CD4-positive, alpha-beta T cell (primary cell): ENCODE results near the gene XPNPEP3. TPM values are rescaled to one million over a fixed set of nuclear protein-coding genes. Genes with fewer than 3 reads are reported as not detected.

Experiments
- ATAC-seq: fragments of 200-7000 bp; cut with Tn5 transposase; one replicate; pipeline ENCODE4 v1.10.0; 2022; ENCODE audit warnings: mild to moderate bottlenecking; ENCODE audit not compliant: poor library complexity
- CTCF ChIA-PET: fragments of 350-600 bp; sonication (Branson Sonifier 250); formaldehyde crosslinking; loops from one replicate; lab custom pipeline; 2021; ENCODE audit warnings: antibody characterized with exemption, inconsistent platforms; lab: Charles Lee
- POLR2A ChIA-PET: fragments of 350-600 bp; sonication (Branson Sonifier 250); formaldehyde crosslinking; loops from one replicate; lab custom pipeline; 2021; ENCODE audit warnings: antibody characterized with exemption, inconsistent platforms; lab: Charles Lee
- DNase-seq, 14 experiments: peaks; one replicate each; pipeline ENCODE4 v3.0.0-alpha.2; 2013 to 2020; ENCODE audit warnings: mixed read lengths in 2 of 14
- H3K27ac ChIP-seq, 2 donors: one replicate each; pipeline versions ENCODE4 v1.5.1 to v1.7.0; 2013; ENCODE audit warnings: low read length in 2 of 2, low read depth in 1 of 2, mild to moderate bottlenecking in 1 of 2
- H3K27me3 ChIP-seq, 2 experiments: 1 replicate in 1 of 2; 2 replicates in 1 of 2; pipeline versions ENCODE4 v1.6.1 to v1.7.0; 2013; ENCODE audit warnings: low read length in 2 of 2, control low read depth in 1 of 2, mild to moderate bottlenecking in 1 of 2, moderate library complexity in 1 of 2; ENCODE audit not compliant: insufficient read depth in 2 of 2, control insufficient read depth in 1 of 2
- H3K36me3 ChIP-seq: one replicate; pipeline ENCODE4 v1.6.1; 2013; ENCODE audit warnings: low read length, control low read depth; ENCODE audit not compliant: insufficient read depth
- H3K4me1 ChIP-seq: one replicate; pipeline ENCODE4 v1.6.1; 2013; ENCODE audit warnings: low read length, control low read depth; ENCODE audit not compliant: insufficient read depth
- H3K4me3 ChIP-seq: one replicate; pipeline ENCODE4 v1.5.1; 2013; ENCODE audit warnings: mild to moderate bottlenecking, low read length, moderate library complexity
- H3K9me3 ChIP-seq, 2 experiments: 1 replicate in 1 of 2; 2 replicates in 1 of 2; pipeline versions ENCODE4 v1.6.1 to v1.7.0; 2013; ENCODE audit warnings: low read length in 2 of 2, mild to moderate bottlenecking in 2 of 2, control low read depth in 1 of 2, moderate library complexity in 1 of 2; ENCODE audit not compliant: control insufficient read depth in 1 of 2, insufficient read depth in 1 of 2
- H3K27ac Mint-ChIP-seq: one replicate; pipeline ENCODE4 v1.8.0; 2020; ENCODE audit warnings: mixed read lengths
- H3K27me3 Mint-ChIP-seq: one replicate; pipeline ENCODE4 v1.8.0; 2021; ENCODE audit warnings: mixed read lengths
- H3K36me3 Mint-ChIP-seq: one replicate; pipeline ENCODE4 v1.8.0; 2021; ENCODE audit warnings: low read depth, mixed read lengths
- H3K4me1 Mint-ChIP-seq: one replicate; pipeline ENCODE4 v1.8.0; 2021; ENCODE audit warnings: low read depth, mixed read lengths
- H3K4me3 Mint-ChIP-seq: one replicate; pipeline ENCODE4 v1.8.0; 2020; ENCODE audit warnings: mild to moderate bottlenecking, mixed read lengths
- H3K9me3 Mint-ChIP-seq: one replicate; pipeline ENCODE4 v1.8.0; 2020; ENCODE audit warnings: mixed read lengths
- CTCF ChIP-seq: fragments of 200-600 bp; IDR thresholded peaks from one replicate; pipeline ENCODE4 v1.8.0; 2022; ENCODE audit warnings: antibody characterized with exemption, mild to moderate bottlenecking
- intact Hi-C, 2 experiments: fragments of 100-400 bp; cut with DNase I in 1 of 2; cut with micrococcal nuclease in 1 of 2; formaldehyde crosslinking; loops; one replicate each; pipeline versions ENCODE4 v1.15.1 to v1.9.0; 2023 to 2025; cut with DNase I, micrococcal nuclease
- total RNA-seq, 174 experiments: library from RNA in 2 of 174; stranded (reverse) in 2 of 174; gene quantifications; one replicate each; pipeline ENCODE4 v1.2.3 and lab custom pipeline; 2021 to 2026

The XPNPEP3 gene
- total RNA-seq, 2 experiments from 2014 or later: 16.3 to 17.9 TPM

GRCh38 chr22:40922484-40923303 is 65.7 kb downstream of the XPNPEP3 start:
- no peaks in the 10 kb centered on the region for H3K9me3 Mint-ChIP-seq
- H3K27me3 Mint-ChIP-seq: no peaks in the 10 kb centered on the region
- H3K4me3 ChIP-seq: no peak overlapping the region
- peaks cover 3% of the 10 kb centered on the region for H3K4me1 ChIP-seq
- intact Hi-C loops: loop anchor here (1.0 to 10.0 kb wide), 7 partner anchors 28 to 602 kb away; partner anchors contain the start of gene RBX1 (in 2 of the 2)
- H3K4me1 Mint-ChIP-seq: peaks cover 5% of the 10 kb centered on the region
- ATAC-seq (peak; percentile 98), DNase-seq (peak in 6 of 14 experiments; percentile 1 to 84 (median 46))
- peak; percentile 78 for TF ChIP-seq CTCF
- ChIA-PET POLR2A (interaction anchor here (0.6 to 2.8 kb wide), 15 partner anchors 14 to 364 kb away, joined by 3 to 39 read pairs (median 6); partner anchors contain the start of genes EP300, RANGAP1 and RBX1), CTCF (interaction anchor here (0.6 to 3.9 kb wide), 24 partner anchors 9 to 660 kb away, joined by 3 to 49 read pairs (median 4); partner anchors contain the start of genes EP300, RBX1, ST13 and XPNPEP3)
- H3K4me3 Mint-ChIP-seq: peak overlapping the region; percentile 0
- H3K27ac ChIP-seq: no peak overlapping the region
- H3K36me3 ChIP-seq: peaks cover 35% of the 10 kb centered on the region
- no peaks in the 10 kb centered on the region for H3K9me3 ChIP-seq
- H3K27me3 ChIP-seq: no peaks in the 10 kb centered on the region
- peaks cover 48% of the 10 kb centered on the region for H3K36me3 Mint-ChIP-seq
- no peak overlapping the region for H3K27ac Mint-ChIP-seq

GRCh38 chr22:40928657-40929056 is 71.7 kb downstream of the XPNPEP3 start:
- no peak overlapping the region for H3K27ac Mint-ChIP-seq
- ChIA-PET CTCF (interaction anchor here (0.6 to 0.7 kb wide), 3 partner anchors 101 to 309 kb away, joined by 3 to 4 read pairs (median 3); no protein-coding TSS in a partner anchor), POLR2A (interaction anchor here (0.7 to 1.7 kb wide), 3 partner anchors 23 to 358 kb away, joined by 3 to 5 read pairs (median 4); partner anchors contain the start of genes EP300 and RANGAP1)
- H3K27me3 Mint-ChIP-seq: no peaks in the 10 kb centered on the region
- ATAC-seq: no peak
- H3K36me3 Mint-ChIP-seq: peaks cover 62% of the 10 kb centered on the region
- no peak for TF ChIP-seq CTCF
- no peak overlapping the region for H3K4me3 Mint-ChIP-seq
- Histone ChIP-seq H3K27ac (no peak overlapping the region), H3K9me3 (no peaks in the 10 kb centered on the region), H3K4me3 (no peak overlapping the region), H3K27me3 (no peaks in the 10 kb centered on the region), H3K36me3 (peaks cover 41% of the 10 kb centered on the region), H3K4me1 (no peaks in the 10 kb centered on the region)
- no peaks in the 10 kb centered on the region for H3K4me1 Mint-ChIP-seq
- no peaks in the 10 kb centered on the region for H3K9me3 Mint-ChIP-seq
- DNase-seq: no peak
- intact Hi-C loops: loop anchor here (10.0 kb wide), 2 partner anchors 576 to 596 kb away; no protein-coding TSS in a partner anchor

- TF ChIP-seq CTCF: no peak
- POLR2A ChIA-PET: no interaction called here
- Histone ChIP-seq H3K36me3 (peaks cover 9% of the 10 kb centered on the region), H3K4me1 (no peaks in the 10 kb centered on the region), H3K27ac (no peak overlapping the region), H3K4me3 (no peak overlapping the region), H3K27me3 (no peaks in the 10 kb centered on the region), H3K9me3 (no peaks in the 10 kb centered on the region)
- no peaks in the 10 kb centered on the region for H3K27me3 Mint-ChIP-seq
- no peaks in the 10 kb centered on the region for H3K4me1 Mint-ChIP-seq
- DNase-seq (no peak), ATAC-seq (no peak)
- no peaks in the 10 kb centered on the region for H3K9me3 Mint-ChIP-seq
- peaks cover 30% of the 10 kb centered on the region for H3K36me3 Mint-ChIP-seq
- intact Hi-C loops: no loop called here
- no peak overlapping the region for H3K4me3 Mint-ChIP-seq
- H3K27ac Mint-ChIP-seq: no peak overlapping the region
- CTCF ChIA-PET: interaction anchor here (2.4 kb wide), 1 partner anchor 9 kb away, joined by 9 read pairs; no protein-coding TSS in a partner anchor
These were observed 75.4 kb downstream of the XPNPEP3 start for GRCh38 chr22:40932396-40932795.
